LoVo (cell line): Measurements from ENCODE around the gene RPEL1.

Source experiments
- DNase-seq: peaks from one replicate; pipeline ENCODE4 v3.0.0-alpha.2; 2016; ENCODE audit warnings: low spot score

The RPEL1 gene

DNA sequence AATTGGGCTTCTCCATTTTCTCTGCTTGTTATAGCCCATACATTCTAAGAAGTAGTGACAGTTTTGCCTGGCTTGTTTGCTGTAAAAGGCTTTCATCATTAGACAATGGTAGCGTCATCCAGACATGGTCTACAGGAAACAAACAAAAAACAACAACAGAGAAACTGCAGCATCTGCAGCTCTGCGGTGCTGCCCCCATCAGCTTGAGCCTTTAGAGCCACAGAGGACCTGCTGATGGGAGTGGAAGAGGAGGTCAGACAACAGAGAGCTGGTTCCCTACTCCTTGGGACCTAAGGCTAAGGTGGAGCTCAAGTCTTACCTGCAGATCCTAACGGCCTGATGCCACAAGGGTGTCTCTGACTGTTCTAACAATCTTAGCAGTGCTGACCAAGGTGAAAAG is 34.3 kb downstream of the RPEL1 start:
- DNase-seq: no peak

DNA sequence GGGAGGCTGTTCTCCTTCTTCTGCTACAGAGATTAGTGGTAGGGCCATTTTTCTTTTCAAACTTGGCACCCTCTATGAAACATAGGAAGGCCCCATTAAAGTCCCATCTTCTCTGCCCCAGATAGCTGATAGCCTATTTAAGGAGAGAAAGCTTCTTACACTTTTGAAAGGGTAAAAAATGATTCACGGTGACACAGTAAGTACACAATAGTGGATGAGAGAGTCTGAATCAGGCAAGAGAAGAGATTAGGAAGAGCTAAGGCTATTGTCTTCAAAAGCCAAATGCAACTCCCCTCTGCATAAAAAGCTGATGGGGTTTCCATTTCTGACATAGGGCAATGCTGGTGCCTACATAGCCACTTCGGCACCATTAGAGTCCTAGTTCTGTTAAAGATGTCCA is 34.8 kb downstream of the RPEL1 start:
- DNase-seq: no peak

GRCh38 chr10:103281753-103282152 is 36.1 kb downstream of the RPEL1 start:
- DNase-seq: no peak

- no peak for DNase-seq
Observed at GRCh38 chr10:103282961-103283360, 37.3 kb downstream of the RPEL1 start.

GRCh38 chr10:103284170-103284569 is 38.5 kb downstream of the RPEL1 start:
- peak; percentile 68 for DNase-seq

GRCh38 chr10:103287992-103288391 is 42.3 kb downstream of the RPEL1 start:
- no peak for DNase-seq

DNA sequence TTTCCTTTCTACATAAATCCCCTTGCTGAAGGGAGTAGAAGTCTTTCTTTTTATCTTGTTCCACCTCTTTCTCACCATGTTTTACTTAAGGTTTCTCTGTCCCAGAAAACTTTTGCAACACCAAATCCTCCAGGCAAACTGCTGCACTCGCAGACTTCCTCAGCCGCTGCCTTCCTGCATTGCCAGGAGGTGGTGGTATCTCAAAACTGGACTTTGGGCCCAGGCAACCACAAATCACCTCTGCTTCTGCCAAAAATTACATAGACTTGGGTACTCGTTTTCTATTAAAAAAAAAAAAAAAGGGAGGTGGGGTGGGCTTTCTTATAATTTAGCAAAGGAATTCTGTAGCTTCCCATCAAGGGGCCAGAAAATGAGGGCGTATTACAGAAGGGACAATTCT is 45.9 kb downstream of the RPEL1 start:
- no peak for DNase-seq

DNA sequence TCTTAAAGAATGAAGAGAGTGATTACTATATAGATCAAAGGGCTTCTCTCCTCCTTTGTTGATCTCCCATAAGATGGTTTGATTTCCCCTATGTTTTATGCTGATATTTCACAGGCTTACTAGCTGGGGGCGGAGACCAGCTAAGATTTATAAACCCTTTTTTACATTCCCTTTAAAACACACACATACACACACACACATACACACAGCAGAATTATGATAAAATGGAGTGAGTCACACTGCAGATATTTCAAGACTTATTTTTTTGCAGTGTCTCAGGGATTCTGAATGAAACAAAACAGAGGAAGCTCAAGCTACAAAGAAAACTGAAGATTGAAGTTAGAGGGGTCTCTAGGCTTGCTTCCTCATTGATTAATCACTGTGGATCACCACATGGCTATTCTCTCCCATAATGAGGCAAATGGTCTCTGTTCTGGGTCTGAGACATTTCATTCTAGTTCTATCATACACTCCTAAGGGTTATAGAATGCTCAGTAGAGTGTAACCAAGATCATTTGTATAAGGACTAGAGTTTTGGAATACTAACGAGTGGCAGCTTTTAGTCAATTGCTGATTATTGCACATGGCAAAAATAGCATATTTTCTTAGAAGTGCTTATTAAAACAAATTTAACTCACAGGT is 49.8 kb downstream of the RPEL1 start:
- DNase-seq: no peak
